ENCODE results near the gene FDPS.
"Not testable (repeated sequence)": the region's sequence is repeated elsewhere in the genome, so short reads cannot be mapped to it uniquely, and the experiment has no call there.

FDPS gene

GRCh38 chr1:155320252-155320651 is 11.6 kb downstream of the FDPS start:
- DNase-seq (ENCODE audit: low read depth) = no peak

DNA sequence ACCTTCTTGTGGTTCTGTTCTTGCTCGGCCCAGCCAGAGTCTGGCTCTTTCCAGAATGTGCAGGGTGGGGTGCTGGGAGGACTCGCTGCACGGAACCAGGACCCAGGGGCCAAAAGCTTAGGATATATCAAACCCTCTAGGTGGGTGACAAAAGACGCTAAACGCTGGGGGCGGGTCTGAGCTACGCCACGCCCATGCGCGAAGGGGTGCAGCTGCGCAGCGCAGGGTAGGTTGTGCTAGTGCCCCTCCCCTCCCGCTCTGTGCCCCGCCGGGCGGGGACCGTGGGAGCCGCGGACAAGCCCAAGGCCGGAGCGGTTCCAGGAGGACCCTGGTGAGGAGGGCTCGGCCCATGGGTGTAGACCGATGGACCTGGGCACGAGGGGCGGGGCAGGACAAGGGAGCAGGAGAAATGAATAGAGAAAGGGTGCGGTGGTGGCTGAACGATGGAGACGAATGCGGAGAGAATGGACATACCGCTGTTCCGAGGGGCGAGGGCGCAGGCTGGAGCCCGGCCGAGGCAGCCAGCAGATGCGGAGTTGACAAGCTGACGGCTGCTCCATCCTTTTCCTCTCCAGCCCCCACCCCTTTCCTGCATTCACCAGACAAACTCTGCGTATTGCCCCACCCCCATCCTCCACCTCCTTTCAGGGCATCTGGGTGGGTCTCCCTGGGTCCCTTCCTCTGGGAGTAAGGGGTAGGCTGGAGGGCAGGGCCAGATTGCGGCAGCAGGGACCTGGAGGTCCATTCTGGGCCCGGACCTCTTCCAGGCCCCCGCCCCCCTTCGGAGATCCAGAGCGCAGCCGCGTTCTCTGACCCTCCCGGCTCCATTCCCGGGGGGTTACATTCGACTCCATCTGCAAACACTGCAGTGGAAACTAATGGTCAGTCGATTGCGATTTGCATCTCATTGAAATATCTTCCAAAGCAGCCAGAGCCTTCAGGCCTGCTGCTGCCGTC is 12.3 kb downstream of the FDPS start, which contains the start of gene RUSC1:
TSS of gene RUSC1 (plus strand) at position 234 of the 957 bp plus-strand sequence. CDS start 880 bp downstream, outside the sequence.
- peak; percentile 51 for DNase-seq (ENCODE audit: low read depth)

- DNase-seq (ENCODE audit: low read depth) = no peak
These were observed 13.2 kb downstream of the FDPS start for GRCh38 chr1:155321639-155322503.

GRCh38 chr1:155322571-155322952 is 13.9 kb downstream of the FDPS start:
- no peak for DNase-seq (ENCODE audit: low read depth)

- peak; percentile 77 for DNase-seq (ENCODE audit: low read depth)
These were observed 14.5 kb downstream of the FDPS start for GRCh38 chr1:155322953-155323728.

- DNase-seq (ENCODE audit: low read depth) = peak; percentile 57
These were observed 15.0 kb downstream of the FDPS start for GRCh38 chr1:155323729-155324036.

GRCh38 chr1:155324037-155324716 is 15.5 kb downstream of the FDPS start:
- peak; percentile 82 for DNase-seq (ENCODE audit: low read depth)

DNA sequence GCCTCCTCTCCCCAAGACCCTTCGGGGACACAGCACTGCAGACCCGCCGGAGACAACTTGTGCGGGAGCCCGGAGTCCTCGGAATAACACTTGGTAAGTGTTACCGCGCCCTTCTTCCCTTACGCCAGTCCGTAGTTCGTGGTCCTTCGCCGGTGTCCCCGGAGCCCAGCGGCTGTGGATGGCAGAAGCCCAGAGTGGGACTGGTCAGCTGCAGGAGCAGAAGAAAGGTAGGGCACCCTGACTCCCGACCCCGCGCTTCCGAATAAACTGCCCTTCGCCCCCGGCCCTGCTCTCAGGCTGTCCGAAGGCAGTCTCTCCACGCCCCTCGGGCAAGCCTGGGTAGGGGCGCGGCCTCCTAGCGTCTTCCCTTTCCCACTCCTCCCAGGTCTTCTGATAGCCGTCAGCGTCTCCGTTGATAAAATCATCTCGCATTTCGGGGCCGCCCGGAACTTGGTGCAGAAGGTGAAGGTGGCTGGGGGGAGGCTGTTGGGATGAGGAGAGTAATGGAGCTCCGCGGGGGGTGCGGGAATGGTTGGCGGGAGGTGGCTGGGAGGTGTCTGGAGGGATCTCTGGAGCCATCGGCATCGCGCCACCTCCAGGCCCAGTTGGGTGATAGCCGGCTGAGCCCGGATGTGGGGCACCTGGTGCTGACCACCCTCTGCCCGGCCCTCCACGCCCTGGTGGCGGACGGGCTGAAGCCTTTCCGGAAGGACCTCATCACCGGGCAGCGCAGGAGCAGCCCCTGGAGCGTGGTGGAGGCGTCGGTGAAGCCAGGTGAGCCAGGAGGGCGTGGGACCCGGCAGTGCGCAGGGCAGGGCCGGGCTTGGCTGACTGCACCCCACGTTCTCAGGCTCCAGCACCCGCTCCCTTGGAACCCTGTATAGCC is 16.3 kb downstream of the FDPS start:
- no peak for DNase-seq (ENCODE audit: low read depth)

GRCh38 chr1:155325603-155325893 is 16.9 kb downstream of the FDPS start:
- no peak for DNase-seq (ENCODE audit: low read depth)

- no peak for DNase-seq (ENCODE audit: low read depth)
These were observed 17.4 kb downstream of the FDPS start for GRCh38 chr1:155326020-155326526.

DNA sequence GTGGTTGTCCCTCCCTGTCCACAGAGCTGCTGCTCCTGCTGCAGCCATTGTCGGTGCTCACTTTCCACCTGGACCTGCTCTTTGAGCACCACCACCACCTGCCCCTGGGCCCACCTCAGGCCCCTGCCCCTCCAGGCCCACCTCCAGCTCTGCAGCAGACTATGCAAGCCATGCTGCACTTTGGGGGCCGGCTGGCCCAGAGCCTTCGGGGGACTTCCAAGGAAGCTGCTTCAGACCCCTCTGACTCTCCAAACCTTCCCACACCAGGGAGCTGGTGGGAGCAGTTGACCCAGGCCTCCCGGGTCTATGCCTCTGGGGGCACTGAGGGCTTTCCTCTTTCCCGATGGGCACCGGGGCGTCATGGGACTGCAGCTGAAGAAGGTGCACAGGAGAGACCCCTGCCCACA is 18.0 kb downstream of the FDPS start:
- no peak for DNase-seq (ENCODE audit: low read depth)

DNA sequence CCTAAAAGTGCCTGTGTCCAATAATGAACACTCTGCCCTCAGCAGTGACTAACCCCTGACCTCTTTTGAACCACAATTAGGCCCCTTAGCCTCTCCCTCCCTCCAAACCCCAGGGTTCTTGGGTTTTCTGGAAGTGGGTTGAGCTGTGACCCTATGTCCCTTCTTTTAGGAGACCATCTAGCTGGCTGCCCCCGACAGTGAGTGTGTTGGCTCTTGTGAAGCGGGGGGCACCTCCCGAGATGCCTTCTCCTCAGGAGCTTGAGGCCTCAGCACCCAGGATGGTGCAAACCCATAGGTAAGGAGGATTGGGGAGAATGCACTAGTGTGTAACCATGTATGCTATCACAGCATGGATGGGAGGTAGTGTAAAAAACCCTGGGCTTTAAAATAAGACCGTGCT is 19.3 kb downstream of the FDPS start:
- no peak for DNase-seq (ENCODE audit: low read depth)

DNA sequence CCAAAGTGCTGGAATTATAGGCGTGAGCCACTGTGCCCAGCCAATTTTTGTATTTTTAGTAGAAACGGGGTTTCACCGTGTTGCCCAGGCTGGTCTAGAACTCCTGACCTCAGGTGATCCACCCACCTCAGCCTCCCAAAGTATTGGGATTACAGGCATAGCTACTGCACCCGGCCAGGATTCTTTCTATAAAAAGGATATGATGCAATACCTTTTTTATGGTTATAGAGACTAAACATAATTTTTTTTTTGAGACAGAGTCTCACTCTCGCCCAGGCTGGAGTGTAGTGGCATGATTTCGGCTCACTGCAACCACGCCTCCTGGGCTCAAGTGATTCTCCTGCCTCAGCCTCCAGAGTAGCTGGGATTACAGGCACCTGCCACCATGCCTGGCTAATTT is 20.2 kb downstream of the FDPS start:
- not testable (repeated sequence) for DNase-seq (ENCODE audit: low read depth)

GRCh38 chr1:155329980-155330598 is 21.4 kb downstream of the FDPS start:
- no peak for DNase-seq (ENCODE audit: low read depth)

DNA sequence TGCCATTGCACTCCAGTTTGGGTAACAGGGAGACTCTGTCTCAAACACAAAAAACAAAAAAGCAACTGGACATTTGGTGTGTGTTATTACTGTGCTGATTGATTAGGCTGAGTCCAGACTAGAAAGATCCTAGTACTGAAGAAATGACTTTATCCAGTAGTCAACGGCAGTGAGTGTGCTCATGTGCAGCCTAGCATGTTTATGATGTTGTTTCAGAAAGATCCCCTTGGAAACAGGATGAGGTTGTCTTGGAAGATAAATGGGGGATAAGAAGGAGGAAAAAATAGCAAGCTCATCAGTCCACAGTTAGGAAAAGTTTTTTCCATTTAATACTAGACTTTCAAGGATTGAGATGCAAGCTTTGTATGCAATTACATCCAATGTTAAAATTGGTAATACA is 26.3 kb downstream of the FDPS start:
- no peak for DNase-seq (ENCODE audit: low read depth)

- DNase-seq (ENCODE audit: low read depth) = no peak
These were observed 30.9 kb downstream of the FDPS start for GRCh38 chr1:155339515-155340097.

- no peak for DNase-seq (ENCODE audit: low read depth)
These were observed 34.2 kb downstream of the FDPS start for GRCh38 chr1:155342842-155343241.

GRCh38 chr1:155352631-155353030 is 44.0 kb downstream of the FDPS start:
- no peak for DNase-seq (ENCODE audit: low read depth)

DNA sequence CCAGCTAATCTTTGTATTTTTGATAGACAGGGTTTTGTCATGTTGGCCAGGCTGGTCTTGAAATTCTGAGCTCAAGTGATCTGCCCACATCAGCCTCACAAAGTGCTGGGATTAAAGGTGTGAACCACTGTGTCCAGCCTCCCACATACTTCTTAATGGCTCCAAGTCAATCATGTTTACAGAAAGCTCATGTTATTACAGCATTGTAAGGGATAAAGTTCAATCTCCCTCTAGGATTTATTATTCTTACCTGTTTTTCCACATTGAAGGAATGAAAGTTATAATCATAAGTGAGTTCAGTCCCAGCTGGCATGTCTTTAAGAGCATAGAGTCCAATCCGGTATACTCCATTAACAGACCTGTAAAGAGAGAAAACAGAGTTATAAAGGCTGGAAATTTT is 51.4 kb downstream of the FDPS start:
- DNase-seq (ENCODE audit: low read depth) = no peak
